SH-SY5Y (cell line): ENCODE data around the gene ZNF337.

Experiments used
- GATA2 ChIP-seq: IDR thresholded peaks from 2 replicates; pipeline ENCODE4 v1.6.1; 2011; ENCODE audit warnings: mild to moderate bottlenecking, low read depth, low read length
- GATA3 ChIP-seq: IDR thresholded peaks from 2 replicates; pipeline ENCODE4 v1.6.1; 2011; ENCODE audit warnings: low read depth, mild to moderate bottlenecking, low read length, moderate library complexity

The ZNF337 gene

DNA sequence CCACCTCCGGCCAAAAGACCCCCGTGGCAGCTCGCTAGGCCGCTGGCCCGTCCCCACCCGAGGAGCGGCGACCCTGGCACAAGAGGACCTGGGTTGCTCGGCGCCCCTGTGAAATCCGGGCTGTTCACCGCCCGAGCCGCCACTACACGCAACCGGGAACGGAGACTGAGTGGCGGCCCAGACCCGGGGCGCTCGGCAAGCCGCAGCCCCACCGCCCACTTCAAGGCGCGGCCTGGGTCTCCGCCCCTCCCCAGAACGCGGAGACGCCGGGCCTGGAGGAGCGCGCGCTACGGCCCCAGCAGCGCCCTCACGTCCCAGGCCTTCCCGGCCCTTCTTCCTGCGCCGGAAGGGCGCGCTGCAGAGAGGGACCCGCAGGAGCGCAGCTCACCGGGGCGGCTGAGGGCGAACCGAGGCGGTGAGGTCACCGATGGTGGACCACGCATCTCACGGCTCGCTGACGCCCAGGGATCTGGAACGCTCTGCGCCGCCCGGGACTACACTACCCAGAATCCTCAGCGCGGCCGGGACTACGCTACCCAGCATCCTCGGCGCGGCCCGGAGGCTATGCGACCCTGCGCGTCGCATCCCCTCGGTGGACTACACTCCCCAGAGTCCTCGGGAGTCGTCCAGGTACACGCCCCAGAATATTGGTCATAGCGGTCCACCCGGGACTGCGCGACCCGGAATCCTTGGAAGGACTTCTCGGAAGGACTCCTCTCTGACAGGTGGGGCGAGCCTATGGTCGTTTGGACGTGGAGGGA lies at the start of gene ZNF337:
TSS of gene ZNF337 (minus strand) at position 483 of the 761 bp plus-strand sequence. CDS start 10,436 bp downstream, outside the sequence.
- TF ChIP-seq GATA2 = no peak
- no peak for TF ChIP-seq GATA3

DNA sequence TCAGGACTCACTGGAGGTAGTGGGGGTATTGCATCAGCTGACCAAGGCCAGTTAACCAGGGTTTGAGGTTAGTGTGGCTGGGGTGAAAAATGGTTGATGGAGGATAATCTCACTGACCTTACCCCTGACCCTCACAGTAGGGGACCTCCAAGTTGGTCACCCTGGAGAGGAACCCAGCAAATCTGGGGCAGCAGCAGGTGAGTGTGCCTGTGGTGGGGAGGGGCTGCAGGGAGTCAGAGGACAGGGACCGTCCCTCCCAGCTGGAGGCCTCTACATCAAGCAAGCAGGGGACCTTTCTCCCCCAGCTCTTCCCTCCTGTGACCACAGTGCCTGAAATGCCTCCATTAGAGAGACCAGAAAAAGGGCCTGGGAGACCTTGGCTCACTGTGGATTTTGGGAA lies 49.1 kb upstream of the ZNF337 start:
- TF ChIP-seq GATA2 (no peak), GATA3 (no peak)

DNA sequence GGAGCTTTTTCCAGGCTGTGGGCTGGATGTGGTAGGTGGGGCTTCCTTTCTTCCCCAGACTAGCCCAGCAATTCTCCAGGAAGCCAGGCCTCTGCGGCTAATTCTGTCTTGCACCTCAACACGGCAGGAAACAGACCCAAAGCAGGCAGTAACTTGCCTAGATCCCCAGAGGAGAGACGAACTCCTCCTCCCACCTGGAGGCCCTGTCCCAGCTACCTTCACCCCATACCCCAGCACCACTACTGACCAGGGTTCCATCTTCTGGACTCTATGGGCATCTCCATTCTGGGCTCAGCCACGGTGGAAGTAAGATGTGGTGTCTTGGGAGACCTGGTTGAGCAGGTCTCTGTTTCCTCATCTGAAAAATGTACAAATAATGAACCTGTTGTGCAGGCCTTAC lies 48.4 kb upstream of the ZNF337 start:
- TF ChIP-seq GATA2 = no peak
- TF ChIP-seq GATA3 = no peak

DNA sequence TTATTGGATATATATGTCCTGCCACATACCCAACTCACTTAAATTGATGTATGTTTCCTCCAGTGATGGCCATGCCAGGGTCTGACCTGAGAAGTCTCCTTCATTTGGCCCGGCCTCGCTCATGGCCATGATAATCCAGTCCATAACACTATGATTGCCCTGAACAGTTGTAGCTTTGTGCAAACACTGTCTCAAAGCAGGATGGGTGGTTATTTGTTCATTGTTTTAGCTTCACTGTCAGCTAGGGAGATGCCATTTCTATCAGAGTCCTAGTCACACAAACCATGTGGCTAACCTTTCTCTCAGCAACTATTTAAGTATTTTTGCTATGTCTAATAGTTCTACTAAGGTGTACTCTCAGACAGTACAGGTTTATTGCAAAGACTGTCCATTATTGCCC lies 47.6 kb upstream of the ZNF337 start:
- TF ChIP-seq GATA2 = no peak
- no peak for TF ChIP-seq GATA3

DNA sequence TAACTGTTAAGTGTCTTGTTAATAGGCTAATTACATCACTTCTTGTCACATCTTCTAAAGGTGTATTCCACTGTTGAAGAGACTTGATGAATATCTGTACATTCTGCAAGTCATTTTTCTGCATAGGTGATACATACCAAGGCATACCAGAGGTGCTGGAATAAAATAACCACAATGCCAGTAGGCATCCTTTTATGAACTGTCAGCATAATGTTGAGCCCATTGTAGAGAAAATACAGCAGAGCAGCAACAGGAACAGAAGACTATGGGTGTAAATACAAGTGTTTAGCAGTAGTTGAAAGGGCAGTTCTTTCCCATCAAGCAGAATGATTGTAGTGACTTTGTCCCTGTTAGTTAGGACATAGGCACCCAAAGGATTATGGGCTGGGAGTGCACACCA lies 44.4 kb upstream of the ZNF337 start:
- TF ChIP-seq GATA2 (no peak), GATA3 (no peak)

DNA sequence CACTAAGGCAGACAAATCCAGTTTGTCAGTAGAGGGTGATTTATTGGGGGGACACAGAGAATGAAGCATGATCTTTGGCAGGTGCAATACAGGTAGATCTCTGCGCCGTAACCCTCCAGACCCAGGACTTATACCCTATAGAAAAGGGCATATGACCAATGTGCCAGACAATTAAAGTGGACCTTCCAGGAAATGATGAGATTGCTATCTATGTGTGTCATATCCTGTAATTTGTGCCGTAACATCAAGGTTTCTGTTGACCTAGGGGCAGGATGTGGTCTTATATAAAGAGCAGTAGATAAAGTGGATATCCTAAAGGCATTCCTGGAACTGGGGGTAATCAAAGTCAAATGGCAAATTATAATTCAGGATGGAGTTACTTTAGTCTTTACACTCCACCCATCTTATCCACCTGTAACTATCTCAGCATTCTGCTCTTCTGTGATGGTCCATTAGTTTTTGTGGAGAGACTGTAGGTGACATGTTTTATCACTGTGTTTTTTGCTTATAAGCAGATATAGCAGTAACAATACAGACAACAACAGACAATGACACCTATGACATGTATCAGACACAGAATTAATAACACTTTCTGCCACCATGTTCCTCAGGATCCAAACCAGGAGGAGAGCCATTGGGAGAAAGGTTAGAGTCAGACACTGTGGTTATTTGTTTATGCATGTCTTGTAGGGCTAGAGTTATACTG lies 43.1 kb upstream of the ZNF337 start:
- TF ChIP-seq GATA2 (no peak), GATA3 (no peak)

DNA sequence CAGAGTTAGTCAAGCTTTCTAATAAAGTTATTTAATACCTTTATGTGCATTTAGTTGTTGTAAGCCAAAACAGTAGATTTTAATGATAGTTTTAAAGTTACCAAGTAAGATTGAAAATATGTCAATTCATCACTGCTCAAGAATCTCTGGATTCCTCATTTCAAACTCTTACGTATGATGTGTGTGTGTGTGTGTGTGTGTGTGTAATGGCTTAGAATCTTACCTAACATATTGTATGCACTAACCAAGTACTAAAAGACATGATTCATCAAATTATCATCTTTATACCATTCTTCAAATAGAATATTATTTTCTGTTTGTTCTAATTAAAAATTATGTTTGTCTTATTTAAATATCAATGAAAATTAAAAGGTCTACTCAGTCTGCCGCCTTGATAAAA lies 41.5 kb upstream of the ZNF337 start:
- no peak for TF ChIP-seq GATA3
- TF ChIP-seq GATA2 = no peak

DNA sequence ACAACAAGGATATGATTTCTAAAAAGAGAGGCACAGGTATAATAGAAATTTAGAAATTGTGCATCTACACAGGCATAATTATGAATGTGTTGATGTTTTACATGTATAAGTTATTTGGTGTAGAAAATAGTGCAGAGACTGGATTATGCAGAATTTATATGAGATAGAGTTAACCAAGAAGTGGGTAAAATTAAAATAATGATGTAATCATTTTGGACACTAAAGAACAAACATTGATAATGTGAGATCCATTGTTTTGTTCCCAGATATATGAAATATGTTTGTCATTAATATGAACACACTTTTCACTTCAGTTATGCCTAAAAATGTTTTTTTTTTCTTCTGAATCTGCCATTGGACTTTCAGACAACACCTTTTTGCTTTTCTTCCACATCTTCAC lies 37.2 kb upstream of the ZNF337 start:
- TF ChIP-seq GATA2 (no peak), GATA3 (no peak)

DNA sequence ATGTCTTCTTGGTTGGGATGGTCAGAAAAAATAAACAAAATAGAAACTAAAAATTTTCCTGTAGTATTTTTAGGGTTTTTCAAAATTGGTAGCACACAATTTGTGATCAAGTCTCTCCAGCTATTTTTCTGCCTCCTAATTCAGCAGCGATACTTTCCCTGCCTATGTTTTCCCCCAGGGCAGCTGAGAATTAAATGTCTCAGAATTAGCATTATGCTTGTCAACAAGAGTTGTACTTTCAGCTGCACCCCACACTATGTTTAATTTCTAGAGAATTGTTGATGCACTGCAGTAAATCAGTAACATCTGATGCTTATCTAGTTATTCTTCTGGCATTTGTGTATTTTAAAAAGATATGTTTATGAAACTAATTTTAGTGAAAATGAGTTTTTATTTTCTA lies 34.2 kb upstream of the ZNF337 start:
- TF ChIP-seq GATA3 (no peak), GATA2 (no peak)

DNA sequence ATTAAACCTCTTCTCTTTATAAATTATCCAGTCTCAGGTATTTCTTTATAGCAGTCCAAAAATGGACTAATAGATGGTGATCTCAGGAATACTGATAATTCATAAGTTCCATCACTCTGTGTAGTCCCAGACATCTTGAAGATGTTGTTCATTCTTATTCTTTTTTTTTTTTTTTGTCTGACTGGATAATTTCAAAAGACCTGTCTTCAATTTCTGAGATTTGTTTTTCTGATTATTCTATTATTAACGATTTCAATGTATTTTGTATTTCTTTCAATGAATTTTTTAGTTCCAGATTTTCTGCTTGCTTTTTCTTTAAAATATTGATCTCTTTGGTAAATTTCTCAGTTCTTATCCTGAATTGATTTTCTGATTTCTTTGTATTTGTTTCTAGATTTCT lies 29.7 kb upstream of the ZNF337 start:
- TF ChIP-seq GATA3 = no peak
- no peak for TF ChIP-seq GATA2

DNA sequence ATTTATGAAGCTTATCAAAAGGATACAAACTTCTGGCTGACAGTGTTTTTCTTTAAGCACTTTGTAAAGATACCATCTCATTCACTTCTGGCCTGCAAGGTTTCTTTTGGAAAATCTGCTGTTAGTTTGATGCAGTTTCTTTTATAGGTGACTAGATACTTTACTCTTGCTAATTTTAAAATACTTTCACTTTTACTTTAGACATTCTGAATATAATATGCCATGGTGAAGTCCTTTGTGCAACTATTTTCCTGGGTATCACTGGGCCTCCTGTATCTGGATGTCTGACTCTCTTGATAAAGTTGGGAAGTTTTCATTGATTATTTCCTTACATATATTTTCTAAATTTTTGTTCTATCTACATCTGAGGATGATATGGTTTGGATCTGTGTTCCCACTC lies 29.0 kb upstream of the ZNF337 start:
- no peak for TF ChIP-seq GATA3
- no peak for TF ChIP-seq GATA2

DNA sequence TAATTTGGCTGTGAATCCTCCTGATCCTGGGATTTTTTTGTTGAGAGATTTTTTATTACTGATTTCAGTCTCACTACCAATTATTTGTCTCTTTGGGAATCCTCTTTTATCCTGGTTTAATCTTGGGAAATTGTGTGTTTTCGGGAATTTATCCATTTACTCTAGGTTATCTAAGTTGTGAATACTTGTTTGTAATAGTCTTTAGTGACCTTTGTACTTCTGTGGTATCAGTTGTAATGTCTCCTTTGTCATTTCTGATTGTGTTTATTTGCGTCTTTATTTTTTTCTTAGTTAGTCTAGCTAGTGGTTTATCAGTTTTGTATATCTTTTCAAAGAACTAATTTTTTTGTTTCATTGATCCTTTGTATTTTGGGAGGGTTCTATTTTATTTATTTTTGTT lies 27.3 kb upstream of the ZNF337 start:
- no peak for TF ChIP-seq GATA2
- no peak for TF ChIP-seq GATA3

DNA sequence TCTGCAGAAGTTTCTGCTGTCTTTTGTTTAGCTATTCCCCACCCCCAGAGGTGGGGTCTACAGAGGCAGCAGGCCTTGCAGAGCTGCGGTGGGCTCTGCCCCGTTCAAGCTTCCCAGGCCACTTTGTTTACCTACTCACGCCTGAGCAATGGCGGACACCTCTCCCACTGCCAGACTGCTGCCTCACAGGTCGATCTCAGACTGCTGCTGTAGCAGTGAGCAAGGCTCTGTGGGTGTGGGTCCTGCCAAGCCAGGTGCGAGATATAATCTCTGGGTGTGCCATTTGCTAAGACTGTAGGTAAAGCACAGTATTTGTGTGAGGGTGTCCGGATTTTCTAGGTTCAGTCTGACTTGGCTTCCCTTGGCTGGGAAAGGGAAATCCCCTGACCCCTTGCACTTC lies 23.6 kb upstream of the ZNF337 start:
- TF ChIP-seq GATA3 (no peak), GATA2 (no peak)

DNA sequence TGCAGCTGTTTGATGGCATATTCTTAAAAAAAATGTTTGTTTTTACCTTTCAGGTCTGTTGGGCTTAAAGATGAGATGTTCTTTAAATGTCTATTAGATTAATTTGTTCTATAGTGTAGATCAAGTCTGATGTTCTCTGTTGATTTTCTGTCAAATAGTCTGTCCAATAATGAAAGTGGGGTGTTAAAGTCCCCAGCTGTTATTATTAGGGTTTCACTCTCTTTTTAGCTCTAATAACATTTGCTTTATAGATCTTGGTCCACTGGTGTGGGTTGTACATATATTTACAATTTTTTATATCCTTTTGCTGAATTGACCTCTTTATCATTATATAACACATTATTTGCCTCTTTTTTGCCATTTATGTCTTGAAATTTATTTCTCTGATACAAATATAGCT lies 11.0 kb upstream of the ZNF337 start:
- TF ChIP-seq GATA2 (no peak), GATA3 (no peak)

DNA sequence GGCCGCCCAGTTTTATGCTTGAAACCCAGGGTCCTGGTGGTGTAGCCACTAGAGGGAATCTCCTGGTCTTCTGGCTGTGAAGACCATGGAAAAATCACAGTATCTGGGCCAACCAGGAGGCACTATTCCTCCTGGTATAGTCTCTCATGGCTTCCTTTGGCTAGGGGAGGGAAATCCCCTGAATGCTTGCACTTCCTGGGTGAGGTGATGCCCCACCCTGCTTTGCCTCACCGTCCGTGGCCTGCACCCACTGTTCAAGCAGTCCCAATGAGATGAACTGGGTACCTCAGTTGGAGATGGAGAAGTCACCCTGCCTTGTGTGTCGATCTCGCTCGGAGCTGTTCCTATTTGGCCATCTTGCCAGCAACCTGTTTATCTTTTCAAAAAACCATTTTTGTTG lies 10.1 kb upstream of the ZNF337 start:
- no peak for TF ChIP-seq GATA3
- no peak for TF ChIP-seq GATA2
